Kidney (tissue), 14 donors: ENCODE data around the gene PAFAH1B2. TPM values are rescaled to one million over a fixed set of nuclear protein-coding genes. Genes with fewer than 3 reads are reported as not detected.

ENCODE experiments used
- DNase-seq, 5 donors: peaks; one replicate each; pipeline ENCODE4 v3.0.0-alpha.2; 2013 to 2020
- FAIRE-seq: peaks from 2 replicates; lab custom pipeline; 2012; peaks lifted over from hg19 to GRCh38; lab: Jason Lieb, UNC
- H3K27ac ChIP-seq, 2 donors: one replicate each; pipeline ENCODE4 v1.7.0; 2013; ENCODE audit warnings: low read depth in 2 of 2, low read length in 2 of 2, inconsistent platforms in 1 of 2
- H3K27me3 ChIP-seq: one replicate; pipeline ENCODE4 v1.7.1; 2013; ENCODE audit warnings: low read length, inconsistent platforms; ENCODE audit not compliant: control insufficient read depth, insufficient read depth
- H3K36me3 ChIP-seq, 3 donors: one replicate each; pipeline versions ENCODE4 v1.7.0 to v1.7.1; 2013; ENCODE audit warnings: low read length in 3 of 3, control low read depth in 1 of 3, inconsistent platforms in 1 of 3; ENCODE audit not compliant: insufficient read depth in 3 of 3, control insufficient read depth in 2 of 3
- H3K4me1 ChIP-seq, 3 donors: one replicate each; pipeline versions ENCODE4 v1.7.0 to v1.7.1; 2013; ENCODE audit warnings: low read length in 3 of 3, inconsistent platforms in 1 of 3, low read depth in 1 of 3; ENCODE audit not compliant: control insufficient read depth in 2 of 3, insufficient read depth in 2 of 3
- H3K4me3 ChIP-seq, 3 donors: one replicate each; pipeline versions ENCODE4 v1.7.0 to v1.8.1; 2013; ENCODE audit warnings: low read length in 3 of 3, control low read depth in 1 of 3, inconsistent platforms in 1 of 3
- H3K9ac ChIP-seq, 3 donors: one replicate each; pipeline versions ENCODE4 v1.7.0 to v1.7.1; 2013; ENCODE audit warnings: low read length in 3 of 3, control low read depth in 1 of 3, inconsistent platforms in 1 of 3
- H3K9me3 ChIP-seq, 3 donors: one replicate each; pipeline versions ENCODE4 v1.7.0 to v1.7.1; 2013; ENCODE audit warnings: low read length in 3 of 3, control low read depth in 1 of 3, inconsistent platforms in 1 of 3; ENCODE audit not compliant: control insufficient read depth in 2 of 3, insufficient read depth in 1 of 3
- CTCF ChIP-seq: IDR thresholded peaks from 3 replicates; pipeline ENCODE4 v1.5.1; 2012; ENCODE audit warnings: mild to moderate bottlenecking, moderate library complexity, borderline replicate concordance; ENCODE audit not compliant: insufficient read depth; ENCODE audit errors: extremely low read depth
- intact Hi-C: fragments of 100-400 bp; cut with DNase I; formaldehyde crosslinking; loops from one replicate; pipeline ENCODE4 v1.11.1; 2022
- polyA plus RNA-seq: library from polyadenylated mRNA; stranded (reverse); fragments of 350-450 nt; fragmentation: Illumina TruSeq; extraction: RNeasy Lipid Tissue Mini Kit (QIAGEN cat#74804); gene quantifications from one replicate; pipeline ENCODE4 v1.2.3, GENCODE V29; 2014; ENCODE audit warnings: low read depth, low replicate concordance; ENCODE audit not compliant: insufficient read depth
- total RNA-seq: library from RNA; stranded (reverse); fragmentation: NEBNext Ultra II Directional; extraction: Animal tissue kit (Norgen Biotek cat#: 25700); gene quantifications from one replicate; pipeline ENCODE4 v1.2.1, GENCODE V29; 2021
- donor health status: control.
- donor health status: control.
- donor health status: control.
- donor health status: control.
- donor health status: control.
- donor health status: DM: yes; HTN: yes; CAD: no.
- donor health status: Normal renal cell carcinoma (clear cell type).

PAFAH1B2 gene
- total and polyA plus RNA-seq, 2 donors from 2014 or later, result 29.4 to 90.2 TPM

GRCh38 chr11:117219001-117219400 is 74.9 kb downstream of the PAFAH1B2 start:
- Histone ChIP-seq H3K4me1 (peaks cover 2 to 17% (median 14%) of the 10 kb centered on the region in 3 donors), H3K27me3 (no peaks in the 10 kb centered on the region), H3K9ac (no peak overlapping the region), H3K27ac (peak overlapping the region; percentile 39 to 68), H3K36me3 (peaks cover 2 to 52% (median 41%) of the 10 kb centered on the region in 3 donors), H3K9me3 (no peaks in the 10 kb centered on the region), H3K4me3 (no peak overlapping the region)
- no peak for TF ChIP-seq CTCF
- DNase-seq (peak in 1 of 5 donors; percentile 47), FAIRE-seq (no peak)
- intact Hi-C loops, result no loop called here

- no peaks in the 10 kb centered on the region for H3K27me3 ChIP-seq
- no peaks in the 10 kb centered on the region for H3K9me3 ChIP-seq
- DNase-seq (peak in 1 of 5 donors; percentile 47), FAIRE-seq (no peak)
- no peak overlapping the region for H3K4me3 ChIP-seq
- TF ChIP-seq CTCF, result no peak
- H3K36me3 ChIP-seq, result peaks cover 2 to 53% (median 38%) of the 10 kb centered on the region in 3 donors
- H3K4me1 ChIP-seq, result peaks cover 2 to 17% (median 16%) of the 10 kb centered on the region in 3 donors
- peak overlapping the region; percentile 39 to 68 for H3K27ac ChIP-seq
- no peak overlapping the region for H3K9ac ChIP-seq
- intact Hi-C loops, result no loop called here
These were observed 75.4 kb downstream of the PAFAH1B2 start for GRCh38 chr11:117219455-117219854.

GRCh38 chr11:117219995-117220394 is 75.9 kb downstream of the PAFAH1B2 start:
- no peak overlapping the region for H3K4me3 ChIP-seq
- intact Hi-C loops, result no loop called here
- no peak overlapping the region for H3K9ac ChIP-seq
- DNase-seq (no peak), FAIRE-seq (no peak)
- peaks cover 2 to 17% (median 16%) of the 10 kb centered on the region in 3 donors for H3K4me1 ChIP-seq
- no peaks in the 10 kb centered on the region for H3K9me3 ChIP-seq
- TF ChIP-seq CTCF, result no peak
- H3K36me3 ChIP-seq, result peaks cover 2 to 48% (median 35%) of the 10 kb centered on the region in 3 donors
- H3K27me3 ChIP-seq, result no peaks in the 10 kb centered on the region
- H3K27ac ChIP-seq, result peak overlapping the region; percentile 75 to 76

- TF ChIP-seq CTCF, result no peak
- intact Hi-C loops, result no loop called here
- H3K9ac ChIP-seq, result no peak overlapping the region
These were observed 76.5 kb downstream of the PAFAH1B2 start for GRCh38 chr11:117220568-117220967.

More at GRCh38 chr11:117220568-117220967, 76.5 kb downstream of the PAFAH1B2 start:
- H3K27me3 ChIP-seq, result no peaks in the 10 kb centered on the region
- H3K4me3 ChIP-seq, result no peak overlapping the region
- H3K9me3 ChIP-seq, result no peaks in the 10 kb centered on the region
- peak overlapping the region; percentile 75 to 76 for H3K27ac ChIP-seq
- peaks cover 2 to 48% (median 35%) of the 10 kb centered on the region in 3 donors for H3K36me3 ChIP-seq
- FAIRE-seq (no peak), DNase-seq (peak in 2 of 5 donors; percentile 19 to 87)
- H3K4me1 ChIP-seq, result peaks cover 2 to 17% (median 16%) of the 10 kb centered on the region in 3 donors
